Subcutaneous abdominal adipose tissue (tissue), 5 donors: ENCODE results near the gene OOSP2.
"Not testable (repeated sequence)": the region's sequence is repeated elsewhere in the genome, so short reads cannot be mapped to it uniquely, and the experiment has no call there.

ENCODE experiments used
- H3K27ac ChIP-seq: one replicate; pipeline ENCODE4 v1.7.0; 2013; ENCODE audit warnings: low read depth, mild to moderate bottlenecking, inconsistent platforms, low read length, moderate library complexity
- H3K27me3 ChIP-seq, 5 donors: one replicate each; pipeline ENCODE4 v1.7.0; 2013; ENCODE audit warnings: low read length in 5 of 5, inconsistent platforms in 1 of 5; ENCODE audit not compliant: control insufficient read depth in 5 of 5, insufficient read depth in 4 of 5
- H3K36me3 ChIP-seq, 5 donors: one replicate each; pipeline ENCODE4 v1.7.0; 2013; ENCODE audit warnings: low read length in 5 of 5; ENCODE audit not compliant: control insufficient read depth in 5 of 5, insufficient read depth in 5 of 5
- H3K4me1 ChIP-seq, 5 donors: one replicate each; pipeline ENCODE4 v1.7.0; 2013; ENCODE audit warnings: low read length in 5 of 5, mild to moderate bottlenecking in 3 of 5, moderate library complexity in 1 of 5; ENCODE audit not compliant: control insufficient read depth in 5 of 5, insufficient read depth in 5 of 5
- H3K4me3 ChIP-seq, 5 donors: one replicate each; pipeline ENCODE4 v1.7.0; 2013; ENCODE audit warnings: low read length in 5 of 5, low read depth in 1 of 5
- H3K9ac ChIP-seq, 5 donors: one replicate each; pipeline ENCODE4 v1.7.0; 2013; ENCODE audit warnings: low read length in 5 of 5, mild to moderate bottlenecking in 4 of 5, moderate library complexity in 3 of 5
- H3K9me3 ChIP-seq, 5 donors: one replicate each; pipeline ENCODE4 v1.7.0; 2013; ENCODE audit warnings: low read length in 5 of 5; ENCODE audit not compliant: control insufficient read depth in 5 of 5
- donor health status: healthy.
- donor health status: healthy.
- donor health status: healthy.
- donor health status: healthy.
- donor health status: healthy.

OOSP2 gene

GRCh38 chr11:60040109-60040508, at the start of gene OOSP2:
OOSP2 (plus strand) TSS chr11:60040409; CDS start chr11:60040460, 51 bp downstream.
- H3K4me3 ChIP-seq = no peak within 1 kb of the TSS

GRCh38 chr11:59990421-59990820, 49.8 kb upstream of the OOSP2 start:
- Histone ChIP-seq H3K27me3 (no peaks in the 10 kb centered on the region), H3K36me3 (no peaks in the 10 kb centered on the region), H3K4me1 (no peaks in the 10 kb centered on the region), H3K4me3 (no peak overlapping the region), H3K9me3 (peaks cover 0 to 22% (median 5%) of the 10 kb centered on the region in 5 donors), H3K9ac (no peak overlapping the region), H3K27ac (no peak overlapping the region)

More at GRCh38 chr11:60040109-60040508, at the start of gene OOSP2:
- Histone ChIP-seq H3K27me3 (no peaks in the 10 kb centered on the region), H3K36me3 (no peaks in the 10 kb centered on the region), H3K9ac (no peak within 1 kb of the TSS), H3K9me3 (no peaks in the 10 kb centered on the region), H3K4me1 (no peaks in the 10 kb centered on the region), H3K27ac (no peak within 1 kb of the TSS)

GRCh38 chr11:59992425-59992824, 47.8 kb upstream of the OOSP2 start:
- Histone ChIP-seq H3K9me3 (peaks cover 0 to 22% (median 5%) of the 10 kb centered on the region in 5 donors), H3K27me3 (no peaks in the 10 kb centered on the region), H3K4me1 (no peaks in the 10 kb centered on the region), H3K36me3 (no peaks in the 10 kb centered on the region), H3K9ac (no peak overlapping the region), H3K27ac (no peak overlapping the region), H3K4me3 (no peak overlapping the region)

DNA sequence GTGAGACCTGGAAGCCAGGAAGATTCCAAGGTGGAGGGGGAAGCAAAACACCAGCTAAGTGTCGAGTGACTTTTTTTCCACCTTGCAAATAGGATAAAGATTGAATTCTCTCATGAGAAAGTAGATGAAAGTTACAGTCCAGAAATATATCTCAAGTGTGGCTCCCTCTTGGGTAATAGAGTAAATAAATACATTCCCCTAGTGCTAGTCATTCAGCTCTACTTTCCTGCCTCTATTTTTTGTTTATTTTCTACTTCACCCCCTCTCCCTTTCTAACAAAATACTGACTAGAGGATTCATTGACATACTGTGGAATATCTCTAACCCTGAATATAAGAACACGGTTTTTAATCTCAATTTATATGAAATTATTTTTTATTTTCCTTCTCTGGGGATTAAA, 42.4 kb upstream of the OOSP2 start:
- H3K36me3 ChIP-seq = no peaks in the 10 kb centered on the region
- H3K9me3 ChIP-seq = peaks cover 0 to 4% (median 0%) of the 10 kb centered on the region in 5 donors
- H3K4me3 ChIP-seq = no peak overlapping the region
- H3K4me1 ChIP-seq = no peaks in the 10 kb centered on the region
- H3K9ac ChIP-seq = no peak overlapping the region
- no peaks in the 10 kb centered on the region for H3K27me3 ChIP-seq
- no peak overlapping the region for H3K27ac ChIP-seq

DNA sequence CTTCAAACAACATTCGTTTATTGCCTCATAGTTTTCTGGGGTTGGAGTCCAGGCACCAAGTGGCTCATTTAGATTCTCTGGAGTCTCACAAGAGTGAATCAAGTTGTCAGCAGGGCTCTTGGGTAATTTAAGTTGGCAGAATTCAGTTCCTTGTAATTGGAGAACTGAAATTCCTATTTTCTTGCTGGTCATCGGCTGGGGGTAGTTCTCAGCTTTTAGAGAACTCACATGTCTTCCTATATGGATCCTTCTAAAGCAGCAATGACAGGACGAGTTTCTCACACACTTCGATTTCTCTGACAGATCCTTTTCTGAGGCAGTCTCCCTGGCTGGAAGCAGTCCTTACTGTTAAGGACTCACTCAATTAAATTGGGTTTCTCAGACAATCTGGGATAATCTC, 40.5 kb upstream of the OOSP2 start:
- Histone ChIP-seq H3K27me3 (no peaks in the 10 kb centered on the region), H3K4me3 (no peak overlapping the region), H3K36me3 (no peaks in the 10 kb centered on the region), H3K27ac (no peak overlapping the region), H3K9me3 (peaks cover 0 to 4% (median 1%) of the 10 kb centered on the region in 5 donors), H3K9ac (no peak overlapping the region), H3K4me1 (no peaks in the 10 kb centered on the region)

GRCh38 chr11:60003729-60004128, 36.5 kb upstream of the OOSP2 start:
- H3K4me1 ChIP-seq = no peaks in the 10 kb centered on the region
- no peak overlapping the region for H3K9ac ChIP-seq
- H3K4me3 ChIP-seq = no peak overlapping the region
- H3K27ac ChIP-seq = no peak overlapping the region
- no peaks in the 10 kb centered on the region for H3K27me3 ChIP-seq
- peaks cover 0 to 4% (median 0%) of the 10 kb centered on the region in 5 donors for H3K9me3 ChIP-seq
- H3K36me3 ChIP-seq = no peaks in the 10 kb centered on the region

DNA sequence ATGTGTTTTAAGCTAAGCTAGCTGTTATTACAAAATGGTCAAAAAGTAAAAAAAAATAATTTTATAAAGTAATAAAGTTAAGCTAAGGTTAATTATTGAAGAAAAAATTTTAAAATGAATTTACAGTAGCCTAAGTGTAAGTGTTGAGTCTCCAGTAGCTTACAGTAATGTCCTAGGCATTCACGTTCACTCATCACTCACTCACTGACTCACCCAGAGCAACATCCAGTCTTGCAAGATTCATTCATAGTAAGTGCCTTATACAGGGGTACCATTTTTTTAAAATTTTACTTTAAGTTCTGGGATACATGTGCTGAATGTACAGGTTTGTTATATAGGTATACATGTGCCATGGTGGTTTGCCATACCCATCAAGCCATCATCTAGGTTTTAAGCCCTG, 34.8 kb upstream of the OOSP2 start:
- H3K9me3 ChIP-seq = peaks cover 0 to 3% (median 0%) of the 10 kb centered on the region in 5 donors
- no peaks in the 10 kb centered on the region for H3K4me1 ChIP-seq
- no peaks in the 10 kb centered on the region for H3K27me3 ChIP-seq
- H3K36me3 ChIP-seq = no peaks in the 10 kb centered on the region
- no peak overlapping the region for H3K9ac ChIP-seq
- no peak overlapping the region for H3K4me3 ChIP-seq
- no peak overlapping the region for H3K27ac ChIP-seq

DNA sequence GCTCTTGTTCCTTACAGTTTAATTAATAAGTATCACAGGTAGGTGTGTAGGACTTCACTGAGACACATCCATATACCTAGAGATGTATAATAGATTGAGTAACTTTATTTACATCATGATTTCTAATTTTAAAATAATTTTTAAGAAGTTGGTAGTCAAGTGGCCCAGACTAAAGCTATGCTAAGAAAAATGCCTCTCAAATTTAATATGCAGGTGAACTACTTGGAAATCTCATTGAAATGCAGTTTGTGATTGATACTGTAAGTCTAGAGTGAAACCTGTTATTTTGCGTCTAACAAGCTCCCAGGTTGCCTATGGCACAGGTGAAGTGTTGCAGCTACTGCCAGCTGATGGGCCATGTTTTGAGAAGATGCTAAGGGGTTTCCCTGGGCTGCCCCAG, 23.3 kb upstream of the OOSP2 start, which contains the start of gene OOSP4B:
OOSP4B (plus strand) TSS at position 301 of the 400 bp plus-strand sequence.
- H3K9me3 ChIP-seq = no peaks in the 10 kb centered on the region
- H3K27ac ChIP-seq = no peak within 1 kb of the TSS
- no peaks in the 10 kb centered on the region for H3K4me1 ChIP-seq
- no peak within 1 kb of the TSS for H3K9ac ChIP-seq
- no peak within 1 kb of the TSS for H3K4me3 ChIP-seq
- no peaks in the 10 kb centered on the region for H3K27me3 ChIP-seq
- H3K36me3 ChIP-seq = no peaks in the 10 kb centered on the region

GRCh38 chr11:60018058-60018457, 22.2 kb upstream of the OOSP2 start:
- Histone ChIP-seq H3K9me3 (no peaks in the 10 kb centered on the region), H3K27me3 (no peaks in the 10 kb centered on the region), H3K27ac (no peak overlapping the region), H3K4me3 (no peak overlapping the region), H3K9ac (no peak overlapping the region), H3K36me3 (no peaks in the 10 kb centered on the region), H3K4me1 (no peaks in the 10 kb centered on the region)

DNA sequence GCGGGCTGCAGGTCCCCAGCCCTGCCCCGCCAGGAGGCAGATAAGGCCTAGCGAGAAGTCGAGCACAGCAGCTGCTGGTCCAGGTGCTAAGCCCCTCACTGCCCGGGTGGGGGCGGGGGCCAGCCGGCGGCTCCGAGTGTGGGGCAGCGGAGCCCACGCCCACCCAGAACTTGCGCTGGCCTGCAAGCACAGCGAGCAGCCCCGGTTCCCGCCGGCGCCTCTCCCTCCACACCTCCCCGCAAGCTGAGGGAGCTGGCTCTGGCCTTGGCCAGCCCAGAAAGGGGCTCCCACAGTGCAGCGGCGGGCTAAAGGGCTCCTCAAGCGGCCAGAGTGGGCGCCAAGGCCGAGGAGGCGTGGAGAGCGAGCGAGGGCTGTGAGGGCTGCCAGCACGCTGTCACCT, 19.8 kb upstream of the OOSP2 start:
- not testable (repeated sequence) for H3K27me3 ChIP-seq, H3K27ac ChIP-seq, H3K4me3 ChIP-seq, H3K36me3 ChIP-seq, H3K9ac ChIP-seq, H3K4me1 ChIP-seq, H3K9me3 ChIP-seq
